IMR-90 (cell line): ENCODE data around the gene PEAK3. TPM values are rescaled to one million over a fixed set of nuclear protein-coding genes. Genes with fewer than 3 reads are reported as not detected.

ENCODE experiments used
- ELK1 ChIP-seq: fragments of 150-350 bp; IDR thresholded peaks from 2 replicates; pipeline ENCODE4 v1.6.1; 2016; ENCODE audit warnings: low read depth, mild to moderate bottlenecking, low read length, moderate library complexity, borderline replicate concordance
- POLR2A ChIP-seq: IDR thresholded peaks from 2 replicates; pipeline ENCODE4 v1.6.1; 2012; ENCODE audit warnings: mild to moderate bottlenecking, low read depth, low read length
- RAD21 ChIP-seq: IDR thresholded peaks from 2 replicates; pipeline ENCODE4 v1.6.1; 2012; ENCODE audit warnings: low read length, improper control_type of control experiment
- RFX5 ChIP-seq: IDR thresholded peaks from 2 replicates; pipeline ENCODE4 v1.8.0; 2012; ENCODE audit warnings: low read depth, mild to moderate bottlenecking, low read length, moderate library complexity
- polyA plus RNA-seq, 3 experiments: library from polyadenylated mRNA; depleted of rRNA; stranded (reverse); fragments of >200 nt; gene quantifications; 2 replicates each; pipeline ENCODE4 v1.2.3, GENCODE V29; 2012; ENCODE audit warnings: low replicate concordance in 1 of 3
- total RNA-seq: library from RNA; depleted of rRNA; stranded (reverse); fragments of >200 nt; gene quantifications from 2 replicates; pipeline ENCODE4 v1.2.3, GENCODE V29; 2012

PEAK3 gene
- total and polyA plus RNA-seq, 2 of the 4 experiments (the other 2 are of a cell fraction) = under 0.01 to 0.09 TPM

DNA sequence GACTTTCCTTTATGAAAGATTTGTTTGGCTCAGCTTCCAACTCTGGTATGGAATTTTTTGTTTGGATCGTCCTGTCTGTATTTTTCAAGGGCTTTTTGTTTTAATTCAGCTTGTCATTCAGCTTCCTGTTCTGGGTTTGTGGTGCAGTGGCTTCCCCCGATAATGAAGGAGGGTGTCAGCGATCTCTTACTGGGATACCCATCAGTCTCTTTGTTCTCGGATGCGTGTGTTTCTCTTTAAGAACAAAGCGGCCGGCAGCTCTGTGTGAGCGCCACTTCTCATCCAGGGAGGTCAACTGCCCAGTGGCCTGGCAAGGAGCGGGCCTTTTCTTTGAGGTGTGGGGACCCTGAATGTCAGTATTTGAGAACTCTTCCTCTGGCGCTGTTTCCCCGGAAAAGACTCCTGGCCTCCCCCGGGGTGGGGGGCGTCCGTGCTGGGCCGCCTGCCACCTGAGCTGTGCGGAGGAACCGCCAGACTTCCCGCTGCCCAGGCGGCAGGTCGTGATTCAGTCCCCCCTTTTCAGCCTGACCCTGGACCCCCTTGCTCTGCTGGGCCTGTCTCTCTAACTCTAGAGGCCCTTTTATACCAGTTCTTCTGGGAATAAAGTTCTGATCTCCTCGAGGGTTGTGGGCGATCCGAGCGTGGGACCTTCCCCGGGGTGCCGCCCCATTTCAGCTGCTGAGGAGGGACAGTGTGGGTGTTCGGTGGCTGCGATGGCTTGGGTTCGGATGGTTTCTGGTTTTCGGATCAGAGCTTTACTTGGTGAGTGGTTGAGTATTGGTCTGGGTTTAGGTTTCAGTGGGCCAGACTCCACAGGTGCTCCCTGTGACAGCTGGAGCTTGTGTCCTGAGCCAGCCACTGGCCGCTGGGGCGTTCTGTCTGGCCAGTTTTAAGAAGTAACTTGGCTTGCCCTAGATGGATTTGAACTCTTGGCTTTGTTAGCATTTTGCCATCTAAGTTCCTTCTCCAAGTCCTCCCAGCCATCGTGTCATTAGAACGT, 41.9 kb downstream of the PEAK3 start (continued):
- TF ChIP-seq ELK1 (no peak), POLR2A (no peak), RAD21 (no peak), RFX5 (no peak)
